Stimulated activated CD8-positive, alpha-beta memory T cell treated with anti-CD3 and anti-CD28 coated beads, Interleukin-4, amount 100 ng/mL, for 48 hours (primary cell): Measurements from ENCODE around the gene TMEM117.
"Not testable (repeated sequence)": the region's sequence is repeated elsewhere in the genome, so short reads cannot be mapped to it uniquely, and the experiment has no call there.

Experiments used
- DNase-seq: peaks from one replicate; pipeline ENCODE4 v3.0.0-alpha.2; 2020

The TMEM117 gene

DNA sequence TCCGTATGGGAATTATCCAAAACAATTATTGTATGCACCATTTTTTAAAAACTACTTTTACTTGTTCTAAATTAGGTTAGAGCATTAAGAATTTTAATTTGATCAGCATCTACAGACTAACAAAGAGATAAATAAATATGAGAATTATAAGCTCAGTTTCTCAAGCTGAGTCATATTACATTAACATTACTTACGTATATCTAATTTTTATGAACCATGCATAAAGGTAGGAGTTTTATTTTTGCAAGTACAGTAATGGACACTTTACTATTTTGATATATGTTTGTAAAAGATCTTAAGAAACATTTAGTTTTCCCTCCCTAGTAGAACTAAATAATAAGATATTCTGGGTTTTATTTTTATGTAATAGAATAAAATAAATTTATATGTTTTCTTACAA lies 410.1 kb downstream of the TMEM117 start:
- DNase-seq, result no peak

DNA sequence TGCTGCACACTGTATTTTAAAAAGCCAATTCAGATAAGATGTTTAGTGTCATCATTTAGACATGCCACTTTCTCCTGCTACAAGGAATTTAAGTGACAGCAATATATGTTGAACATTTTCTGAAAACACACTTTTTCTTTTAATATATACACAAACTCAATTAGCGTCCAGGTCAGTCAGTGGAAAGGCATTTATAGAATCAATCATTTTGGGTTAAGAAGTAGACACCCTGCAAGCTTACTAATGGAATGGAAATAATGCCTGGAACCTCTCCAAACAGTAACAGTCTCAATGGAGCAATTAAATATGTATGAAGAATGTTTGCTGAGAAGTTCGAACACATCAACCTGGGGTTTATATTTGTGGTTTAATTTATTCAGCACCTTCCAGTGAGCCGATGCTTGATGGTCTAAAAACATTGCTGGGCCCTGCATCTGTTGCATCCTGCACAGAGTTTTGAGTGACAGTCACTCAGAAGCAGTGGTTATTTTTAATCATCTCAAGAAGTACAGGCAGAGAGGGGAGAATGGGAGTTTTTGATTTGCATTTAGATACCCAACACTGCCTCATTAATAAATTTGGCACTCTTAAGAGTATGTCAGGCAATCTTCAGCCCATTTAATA lies 410.7 kb downstream of the TMEM117 start:
- no peak for DNase-seq

DNA sequence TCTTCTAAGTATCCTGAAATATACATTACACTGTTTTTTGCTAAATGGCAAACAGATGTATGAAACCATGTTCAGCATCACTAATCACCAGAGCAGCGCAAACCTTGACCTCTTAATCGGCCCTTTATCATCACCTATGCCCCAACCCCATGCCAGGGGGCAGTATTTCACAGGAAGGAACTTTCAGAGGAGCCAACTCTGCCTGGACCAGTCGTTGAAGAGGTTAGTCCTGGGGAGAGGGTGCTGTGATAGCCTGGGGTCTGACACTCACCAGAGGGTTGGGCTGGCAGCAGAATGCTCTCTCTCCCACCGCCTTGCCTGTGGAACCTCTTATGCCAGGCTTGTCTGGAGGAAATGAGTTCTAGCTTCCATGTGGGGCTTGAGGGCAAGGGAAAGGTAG lies 411.7 kb downstream of the TMEM117 start:
- no peak for DNase-seq

DNA sequence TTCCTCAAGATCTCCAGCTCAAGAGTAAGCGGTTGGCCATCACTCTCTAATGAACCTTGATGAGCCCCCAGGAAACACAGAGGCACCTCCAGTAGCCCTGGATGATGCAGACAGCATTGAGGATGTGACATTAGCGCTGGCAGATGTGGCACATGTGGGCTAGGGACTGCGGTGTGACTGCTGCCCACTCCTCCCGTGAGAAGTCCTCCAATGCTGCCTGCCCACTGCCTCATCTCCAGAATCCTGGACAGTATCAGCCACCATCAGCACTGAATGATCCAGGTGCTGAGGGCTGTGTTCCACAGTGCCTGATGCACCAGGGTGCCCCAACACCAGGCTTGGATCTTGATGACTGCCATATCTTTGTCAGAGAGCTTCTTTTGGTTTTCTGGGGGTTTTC lies 412.6 kb downstream of the TMEM117 start:
- no peak for DNase-seq

DNA sequence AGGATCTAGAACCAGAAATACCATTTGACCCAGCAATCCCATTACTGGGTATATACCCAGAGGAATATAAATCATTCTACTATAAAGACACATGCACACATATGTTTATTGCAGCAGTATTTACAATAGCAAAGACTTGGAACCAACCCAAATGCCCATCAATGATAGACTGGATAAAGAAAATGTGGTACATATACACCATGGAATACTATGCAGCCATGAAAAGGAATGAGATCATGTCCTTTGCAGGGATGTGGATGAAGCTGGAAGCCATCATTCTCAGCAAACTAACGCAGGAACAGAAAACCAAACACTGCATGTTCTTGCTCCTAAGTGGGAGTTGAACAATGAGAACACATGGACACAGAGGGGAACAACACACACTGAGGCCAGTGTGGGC lies 414.6 kb downstream of the TMEM117 start:
- DNase-seq, result not testable (repeated sequence)

DNA sequence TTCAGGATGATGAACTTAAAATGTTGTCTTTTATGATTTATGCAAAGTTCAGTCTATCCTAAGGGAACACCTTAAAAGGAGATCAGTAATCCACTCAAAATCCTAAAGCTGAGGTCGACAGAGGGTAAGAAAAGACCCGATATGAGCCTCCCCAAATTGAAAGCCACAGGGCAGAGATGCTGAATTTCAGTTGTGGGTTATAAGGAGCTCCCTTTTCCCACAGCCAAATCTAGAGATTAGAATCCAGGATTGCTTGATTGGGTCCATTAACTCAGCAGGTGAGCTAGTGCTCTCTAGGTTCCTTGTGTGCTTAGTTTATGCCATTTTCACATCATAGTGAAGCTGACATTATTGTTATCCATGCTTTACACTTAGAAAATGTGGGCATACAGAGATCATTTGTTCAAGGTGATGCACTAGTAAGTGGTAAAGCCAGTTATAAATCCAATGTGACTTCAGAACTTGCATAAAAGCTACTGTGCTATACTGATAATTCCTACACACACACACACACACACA lies 417.5 kb downstream of the TMEM117 start:
- no peak for DNase-seq

DNA sequence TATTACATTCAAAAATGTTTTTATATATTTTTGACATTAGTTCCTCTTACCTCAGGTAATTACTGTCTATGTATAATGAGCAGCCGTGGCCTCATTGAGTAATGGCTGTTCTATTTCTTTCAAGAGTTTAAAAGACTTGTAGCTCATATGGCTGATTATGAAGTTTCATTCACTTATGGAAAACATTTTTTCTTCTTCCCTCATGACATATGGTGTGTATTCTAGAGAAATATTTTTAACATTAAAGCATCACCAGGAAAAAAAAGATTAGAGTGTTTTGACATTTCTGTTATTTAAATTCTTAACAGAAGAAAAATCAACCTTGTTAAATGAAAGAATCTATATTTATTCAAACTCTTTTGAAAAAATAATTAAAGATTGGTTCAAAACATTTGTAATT lies 422.4 kb downstream of the TMEM117 start:
- no peak for DNase-seq

DNA sequence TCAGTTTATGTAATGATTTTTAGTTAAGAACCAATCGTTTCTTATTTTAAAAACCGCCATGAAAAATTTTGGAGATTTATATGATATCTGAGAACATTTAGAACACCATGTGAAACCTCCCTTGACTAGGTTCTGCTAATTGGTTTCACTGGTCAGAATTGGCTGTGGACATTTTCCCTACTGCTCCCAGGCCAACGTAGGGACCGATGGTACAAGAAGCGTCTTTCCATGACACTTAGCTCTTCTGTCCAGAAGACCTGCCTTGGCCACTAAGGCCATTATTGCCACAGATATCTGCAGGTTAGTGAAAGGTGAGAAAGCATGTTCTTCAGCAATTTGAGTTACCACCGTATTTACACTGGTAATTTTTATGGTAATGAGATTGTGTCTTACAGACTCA lies 424.0 kb downstream of the TMEM117 start:
- DNase-seq, result no peak

DNA sequence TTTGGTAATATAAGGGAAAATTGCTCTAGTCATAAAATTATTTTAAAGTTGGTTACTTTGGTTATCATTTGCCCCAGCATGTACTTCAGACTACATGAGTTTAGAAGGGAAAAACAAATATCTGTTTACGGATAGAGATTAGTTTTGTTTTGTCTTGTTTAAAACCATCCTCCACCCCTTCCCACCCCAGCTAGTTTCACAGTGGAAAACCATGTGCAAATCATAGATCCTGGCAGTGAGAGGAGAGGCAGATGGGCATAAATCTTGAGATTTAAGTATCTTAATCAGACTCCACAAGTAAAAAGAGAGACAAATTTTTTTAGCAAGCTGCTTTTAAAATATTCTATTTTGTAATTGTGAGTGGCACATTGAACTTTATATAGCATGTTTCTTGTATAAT lies 424.7 kb downstream of the TMEM117 start:
- DNase-seq, result no peak

DNA sequence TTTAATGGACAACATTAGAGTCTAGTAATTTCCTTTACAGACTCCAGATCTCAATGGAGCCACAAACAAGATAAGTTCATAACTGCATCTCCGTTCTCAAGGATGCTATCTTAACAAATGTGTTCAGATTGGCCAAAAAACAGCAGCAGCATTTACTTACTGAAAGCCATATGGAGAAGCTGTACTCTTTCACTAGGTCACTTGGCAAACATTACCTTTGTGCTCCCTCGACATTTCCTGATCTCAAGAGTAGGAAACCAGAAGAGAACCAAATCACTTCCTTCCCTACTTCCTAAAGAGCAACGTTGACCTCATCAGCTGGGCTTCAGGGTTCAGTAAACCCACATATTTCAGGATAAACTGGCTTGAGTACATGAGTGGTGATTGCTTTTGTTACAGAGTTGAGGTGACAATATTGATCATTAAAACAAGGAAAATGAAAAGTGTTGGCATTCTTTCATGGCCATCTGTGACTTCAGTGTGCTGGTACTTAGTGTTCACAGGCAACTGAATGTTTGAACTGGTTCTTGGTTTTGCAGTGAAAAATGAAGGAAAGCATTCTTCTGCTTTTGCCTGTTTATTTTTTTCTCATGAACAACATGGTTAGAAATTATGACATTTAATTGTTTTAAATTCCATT lies 449.6 kb downstream of the TMEM117 start:
- no peak for DNase-seq

DNA sequence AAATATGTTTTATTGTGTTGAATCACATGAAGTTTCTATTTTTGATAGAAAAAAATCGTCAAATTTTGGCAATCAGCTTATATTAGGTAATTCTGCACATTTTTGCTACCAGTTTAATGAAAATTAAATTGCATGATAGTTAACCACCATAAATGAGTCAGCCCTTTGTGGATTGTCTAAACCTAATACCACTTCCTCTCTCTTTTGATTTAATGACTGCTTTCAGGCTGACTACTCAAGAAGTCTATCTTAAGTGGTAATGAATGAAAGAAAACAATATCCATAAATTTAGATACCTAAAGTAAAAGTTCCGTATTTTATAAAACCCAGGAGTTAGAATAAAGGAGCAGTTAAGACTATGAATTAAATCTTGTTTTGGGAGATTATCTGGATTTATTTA lies 450.5 kb downstream of the TMEM117 start:
- no peak for DNase-seq

DNA sequence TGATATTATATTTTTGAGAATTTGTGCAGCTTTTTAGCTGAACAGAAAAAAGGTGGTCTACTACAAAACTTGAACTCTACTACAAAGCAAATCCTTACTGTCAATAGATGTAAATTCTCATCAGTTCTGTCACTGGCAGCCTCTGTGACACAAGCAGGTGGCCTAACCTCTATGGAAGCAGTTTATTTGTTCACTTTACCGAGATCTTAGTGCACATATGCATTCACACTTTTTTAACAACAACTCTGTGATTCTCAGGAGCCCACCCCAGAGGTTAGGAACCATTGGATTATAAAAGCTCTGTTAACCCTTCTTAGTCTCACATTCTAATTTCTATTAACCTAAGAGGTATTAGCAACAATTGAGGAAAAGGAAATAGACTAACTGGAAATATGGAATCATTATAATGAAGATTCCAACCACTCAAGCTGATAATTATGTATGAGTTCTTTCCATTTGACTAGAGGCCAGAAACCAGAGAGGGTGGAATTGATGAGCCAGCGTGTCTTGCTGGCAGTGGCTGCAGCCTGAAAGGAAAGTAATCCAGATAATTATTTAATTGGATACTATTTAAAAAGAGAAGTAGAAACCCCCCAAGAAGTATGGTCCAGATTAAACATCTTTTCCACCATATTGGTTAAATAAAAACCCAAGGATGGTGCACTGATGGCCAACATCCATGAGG lies 451.1 kb downstream of the TMEM117 start:
- no peak for DNase-seq

DNA sequence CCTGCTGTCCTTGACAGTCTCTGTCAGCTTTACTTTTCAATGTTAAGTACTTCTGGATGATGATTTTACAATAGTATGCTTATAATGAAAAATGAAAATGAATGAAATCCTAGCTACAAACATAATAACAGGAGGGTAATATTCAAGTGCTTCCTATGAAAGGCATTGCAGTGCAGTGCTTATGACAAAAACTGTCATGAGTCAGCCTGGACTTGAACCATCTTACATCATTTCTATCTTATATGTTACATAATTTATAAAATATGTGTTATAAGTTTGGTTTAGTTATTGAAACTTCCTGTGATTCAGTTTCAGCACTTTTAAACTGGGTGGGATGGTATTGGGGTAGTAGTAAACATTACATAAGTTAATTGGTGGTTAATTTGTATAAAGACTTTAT lies 451.7 kb downstream of the TMEM117 start:
- DNase-seq, result no peak

DNA sequence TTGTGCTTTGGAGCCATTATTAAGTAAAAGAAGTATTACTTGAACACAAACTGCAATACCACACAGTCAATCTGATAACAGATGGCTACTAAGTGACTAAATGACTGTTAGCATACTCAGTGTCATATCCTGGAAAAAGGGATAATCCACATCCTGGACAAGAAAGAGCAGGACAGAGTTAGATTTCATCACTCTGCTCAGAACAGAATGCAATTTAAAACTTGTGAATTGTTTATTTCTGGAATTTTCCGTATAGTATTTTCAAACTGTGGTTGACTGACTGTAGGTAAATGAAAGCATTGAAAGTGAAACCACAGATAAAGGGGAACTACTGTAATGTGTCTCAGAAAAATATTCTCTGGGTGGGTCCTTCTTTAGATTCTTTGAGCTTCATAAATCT lies 458.8 kb downstream of the TMEM117 start:
- DNase-seq, result no peak

DNA sequence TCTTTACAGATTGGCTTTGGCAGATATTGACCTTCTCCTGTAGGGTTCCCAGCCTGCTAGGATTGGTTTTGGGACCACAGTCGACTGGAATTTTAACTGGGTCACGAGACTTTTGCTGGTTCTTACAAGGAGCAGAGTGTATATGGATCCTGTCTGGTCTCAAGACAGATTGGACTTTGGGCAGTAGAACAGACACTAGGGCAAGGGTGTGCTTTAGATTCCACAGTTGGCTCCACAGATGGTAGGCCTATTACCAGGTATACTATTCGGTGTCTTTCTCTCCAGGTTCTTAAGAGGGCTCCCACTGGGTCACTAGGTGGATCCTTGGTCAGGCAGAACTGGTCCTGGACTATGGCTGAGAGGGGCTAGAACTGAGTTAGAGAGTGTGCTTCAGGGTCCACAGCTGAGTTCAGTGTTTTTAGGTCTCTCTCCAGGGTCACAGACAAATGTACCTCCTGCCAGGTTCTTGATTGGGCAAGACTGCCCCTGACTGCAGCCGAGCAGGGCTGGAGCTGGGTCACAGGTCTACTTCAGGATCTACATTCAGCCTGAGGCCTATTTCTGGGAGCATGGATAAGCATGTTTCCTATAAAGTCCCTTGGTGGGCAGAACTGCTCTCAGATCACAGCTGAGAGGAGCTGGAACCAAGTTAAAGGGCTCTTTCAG lies 460.2 kb downstream of the TMEM117 start:
- no peak for DNase-seq

DNA sequence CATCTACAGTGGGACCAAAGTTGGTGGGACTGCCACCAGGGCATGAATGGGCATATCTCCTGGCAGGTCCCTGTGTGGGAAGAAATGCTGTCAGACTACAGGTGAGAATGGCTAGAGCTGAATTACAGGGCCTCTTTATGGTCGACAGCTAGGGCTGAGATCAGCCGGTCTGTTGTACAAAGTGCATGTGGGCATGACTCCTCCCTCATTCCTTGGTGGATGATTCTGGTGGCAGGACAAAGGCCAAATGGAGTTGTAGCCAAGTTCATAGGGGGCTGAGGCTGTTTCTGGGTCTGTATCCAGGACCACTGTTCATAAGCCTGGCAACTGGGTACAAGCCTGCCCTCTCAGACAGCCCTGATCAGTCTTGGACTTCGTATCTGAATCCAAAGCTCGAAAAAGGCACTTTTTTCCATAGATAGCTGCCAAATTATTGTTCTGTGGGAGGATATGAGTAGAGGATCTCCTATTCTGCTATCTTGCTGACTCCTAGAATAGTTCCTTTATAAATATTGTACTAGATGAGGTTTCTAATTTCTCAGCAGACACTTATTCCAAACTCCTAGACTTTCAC lies 460.8 kb downstream of the TMEM117 start:
- no peak for DNase-seq

DNA sequence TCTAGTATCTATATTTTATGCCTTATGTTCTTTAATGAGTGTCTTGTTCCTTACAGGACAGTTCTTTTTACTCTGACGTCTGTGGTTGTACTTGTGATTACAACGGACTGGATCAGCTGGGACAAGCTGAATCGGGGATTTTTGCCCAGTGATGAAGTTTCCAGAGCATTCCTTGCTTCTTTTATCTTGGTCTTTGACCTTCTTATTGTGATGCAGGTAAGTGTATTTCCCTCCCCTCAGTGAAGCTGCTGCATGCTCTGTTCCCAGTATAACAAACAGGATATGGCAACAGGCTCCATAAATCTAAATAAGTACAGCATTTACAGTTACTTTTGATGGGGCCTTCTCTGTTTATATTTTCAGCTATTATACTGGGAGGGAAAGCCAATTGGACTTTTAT lies 463.6 kb downstream of the TMEM117 start:
- DNase-seq, result no peak

DNA sequence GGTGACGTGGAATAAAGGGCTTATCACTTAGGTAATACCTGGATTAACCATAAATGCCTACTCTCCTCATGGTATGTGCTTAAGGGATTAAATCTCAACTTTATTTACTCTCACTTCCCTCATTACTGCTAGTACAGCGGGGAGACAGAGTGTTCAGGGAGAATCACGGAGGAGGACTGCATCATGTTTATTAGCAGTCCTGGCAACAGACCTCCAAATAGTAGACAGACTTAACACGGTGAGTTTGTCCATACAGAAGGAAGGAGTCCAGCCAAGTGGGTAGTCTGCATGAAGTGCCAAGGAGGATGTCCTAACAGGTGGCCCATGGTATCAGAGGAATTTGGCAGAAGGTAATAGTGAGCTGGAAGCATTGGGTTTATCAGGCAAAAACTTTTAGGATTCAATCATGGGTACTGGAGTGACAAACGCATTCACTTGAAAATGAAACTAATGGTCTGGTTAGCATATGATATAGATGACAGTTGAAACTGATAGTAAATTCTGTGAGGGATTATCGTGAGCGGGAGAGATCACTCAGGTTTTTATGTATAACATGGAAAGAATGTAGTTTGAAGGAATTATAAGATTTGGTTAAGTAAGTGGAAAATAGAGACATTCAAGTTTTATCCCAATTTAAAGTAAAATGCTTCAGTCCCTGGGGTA lies 471.8 kb downstream of the TMEM117 start:
- DNase-seq, result no peak

DNA sequence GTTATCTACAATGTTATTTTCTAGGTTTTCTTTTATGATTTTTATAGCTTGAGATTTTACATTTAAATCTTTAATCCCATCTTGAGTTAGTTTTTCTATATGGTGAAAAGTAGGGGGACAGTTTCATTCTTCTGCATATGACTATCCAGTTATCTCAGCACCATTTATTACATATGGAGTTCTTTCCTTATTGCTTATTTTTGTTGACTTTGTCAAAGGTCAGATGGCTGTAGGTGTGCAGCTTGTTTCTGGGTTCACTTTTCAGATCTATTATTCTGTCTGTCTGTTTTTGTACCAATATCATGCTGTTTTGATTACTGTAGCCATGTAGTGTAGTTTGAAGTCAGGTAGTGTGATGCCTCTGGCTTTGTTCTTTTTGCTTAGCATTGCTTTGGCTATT lies 477.3 kb downstream of the TMEM117 start:
- no peak for DNase-seq

DNA sequence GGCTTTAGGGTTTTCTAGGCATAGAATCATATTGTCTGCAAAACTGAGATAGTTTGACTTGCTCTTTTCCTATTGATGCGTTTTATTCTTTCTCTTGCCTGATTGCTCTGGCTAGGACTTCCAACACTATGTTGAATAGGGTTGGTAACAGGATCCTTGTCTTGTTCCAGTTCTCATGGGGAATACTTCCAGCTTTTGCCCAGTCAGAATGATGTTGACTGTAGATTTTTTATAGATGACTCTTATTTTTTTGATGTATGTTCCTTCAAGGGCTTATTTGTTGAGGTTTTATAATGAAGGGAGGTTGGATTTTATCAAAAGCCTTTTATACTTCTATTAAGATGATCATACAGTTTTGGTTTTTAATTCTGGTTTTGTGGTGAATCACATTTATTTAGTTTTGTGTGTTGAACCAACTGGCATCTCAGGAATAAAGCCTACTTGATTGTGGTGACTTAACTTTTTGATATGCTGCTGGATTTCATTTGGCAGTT lies 478.2 kb downstream of the TMEM117 start:
- DNase-seq, result no peak

DNA sequence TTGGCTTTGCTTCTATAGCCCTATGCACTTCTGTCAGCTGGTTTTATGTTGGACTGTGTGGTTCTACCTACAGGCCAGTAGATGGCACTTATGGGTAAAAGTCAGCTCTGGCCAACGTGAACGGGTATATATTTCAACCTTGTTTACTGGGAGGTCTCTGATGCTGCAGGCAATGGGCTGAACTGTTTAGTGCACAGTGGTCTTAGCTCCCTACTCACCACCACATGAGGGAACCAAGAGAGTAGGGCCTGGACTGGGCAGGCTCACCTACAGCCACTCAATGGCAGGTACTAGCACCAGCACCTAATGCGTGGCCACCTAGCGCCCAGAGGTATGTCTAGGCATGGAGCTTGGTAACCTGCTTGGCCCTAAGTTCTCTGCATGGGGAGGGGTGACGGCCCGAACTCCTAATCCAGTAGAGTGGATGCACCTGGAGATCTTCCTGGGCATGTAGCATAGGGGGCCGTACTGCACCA lies 481.8 kb downstream of the TMEM117 start:
- no peak for DNase-seq

DNA sequence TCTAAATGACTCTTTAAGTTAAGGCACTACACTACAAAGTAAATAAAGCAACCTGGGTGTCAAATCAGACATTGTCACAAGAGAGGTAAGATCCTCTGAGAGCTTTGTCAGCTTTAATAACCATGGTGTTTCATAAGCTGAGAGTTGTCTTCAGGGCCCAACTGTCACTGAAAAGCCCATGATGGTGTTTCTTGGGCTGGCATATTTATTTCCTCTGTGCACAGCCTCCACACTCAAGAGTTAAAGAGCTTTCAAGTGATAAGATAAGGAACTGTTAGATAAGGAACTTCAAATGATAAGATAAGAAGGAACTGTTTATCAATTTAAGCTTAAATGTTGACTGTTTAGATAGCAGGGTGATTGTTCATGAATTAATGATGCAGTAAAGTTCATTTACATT lies 495.4 kb downstream of the TMEM117 start:
- no peak for DNase-seq

DNA sequence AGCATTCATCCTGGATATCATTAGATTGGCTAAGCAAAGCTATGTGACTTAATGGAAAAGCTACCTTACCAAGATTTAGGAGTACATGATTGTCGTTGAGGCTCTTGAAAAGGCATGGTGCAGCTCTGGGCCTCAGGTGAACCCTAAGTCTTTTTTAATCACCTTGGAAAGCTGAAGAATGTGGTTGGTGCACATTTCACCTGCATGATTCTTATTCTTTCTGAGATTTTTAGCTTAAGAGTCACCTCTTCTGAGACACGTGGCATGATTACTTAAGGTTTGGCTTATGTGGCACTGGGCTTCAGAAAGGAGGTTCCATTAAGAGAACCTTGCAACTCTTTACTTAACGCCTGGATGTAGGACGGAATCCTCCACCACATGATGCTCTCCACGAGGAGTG lies 498.5 kb downstream of the TMEM117 start:
- DNase-seq, result no peak
